ENCODE measurements around the gene BRD4.

BRD4 gene

DNA sequence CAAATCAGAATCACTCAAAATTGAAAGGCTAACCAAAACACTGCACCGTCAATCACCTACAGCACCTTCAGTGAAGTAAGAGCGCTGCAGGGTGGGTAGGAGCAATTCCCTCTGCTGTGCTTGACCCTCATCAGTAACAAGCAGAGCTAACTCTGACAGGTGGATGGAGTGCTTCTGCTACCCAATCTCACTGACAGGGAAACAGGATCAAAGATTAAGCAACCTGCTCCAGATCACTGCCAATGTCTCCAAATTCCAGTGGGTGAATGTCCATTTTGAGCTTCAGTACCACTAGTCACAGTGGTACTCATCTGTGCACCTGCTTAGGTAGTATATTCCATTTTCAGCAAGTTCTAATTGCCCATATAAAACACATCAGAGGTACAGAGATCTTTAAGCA is 25.2 kb downstream of the BRD4 start:
- no peak for DNase-seq
- H3K36me3 ChIP-seq (ENCODE audit: control insufficient read depth, insufficient read depth, low read length) = no peaks in the 10 kb centered on the region

DNA sequence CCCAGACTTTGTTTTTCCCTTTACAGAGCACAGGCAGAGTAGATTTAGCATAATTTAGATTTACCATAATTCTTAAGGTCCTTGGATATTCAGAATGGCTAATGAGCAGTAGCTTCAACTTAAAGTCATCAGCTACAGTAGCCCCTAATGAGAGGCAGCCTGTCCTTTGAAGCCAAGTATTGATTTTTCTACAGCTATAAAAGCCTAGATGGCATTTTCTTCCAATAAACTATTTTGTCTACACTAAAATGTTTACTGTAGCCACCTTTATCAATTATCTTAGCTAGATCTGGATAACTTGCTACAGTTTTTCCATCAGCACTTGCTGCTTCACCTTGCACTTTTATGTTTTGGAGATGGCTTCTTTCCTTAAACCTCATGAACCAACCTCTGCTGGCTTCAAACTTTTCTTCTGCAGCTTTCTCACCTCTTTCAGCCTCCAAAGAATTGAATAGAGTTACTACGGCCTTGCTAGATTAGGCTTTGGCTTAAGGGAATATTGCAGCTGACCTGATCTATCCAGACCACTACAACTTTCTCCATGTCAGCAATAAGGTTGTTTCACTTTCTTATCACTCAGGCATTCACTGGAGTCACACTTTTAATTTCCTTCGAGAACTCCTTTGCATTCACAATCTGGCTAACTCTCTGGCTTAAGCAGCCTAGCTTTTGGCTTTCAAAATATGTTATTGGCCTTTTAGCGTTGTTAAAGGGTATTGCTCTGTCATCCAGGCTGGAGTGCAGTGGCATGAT is 26.6 kb downstream of the BRD4 start:
- Histone ChIP-seq H4K8ac (ENCODE audit: low read depth, low read length) (no peak overlapping the region), H2BK5ac (ENCODE audit: low read length) (no peak overlapping the region), H3K4me1 (ENCODE audit: control insufficient read depth, low read depth, low read length) (peaks cover 3% of the 10 kb centered on the region), H3K23ac (ENCODE audit: low read length) (no peak overlapping the region), H3K79me1 (ENCODE audit: low read length) (peaks cover 5% of the 10 kb centered on the region), H3K56ac (ENCODE audit: low read length) (no peak overlapping the region), H2BK15ac (replicated peaks; ENCODE audit: low read depth) (no peak overlapping the region), H3K18ac (ENCODE audit: low read length) (no peak overlapping the region), H3K4me2 (ENCODE audit: low read length) (no peak overlapping the region), H3K4ac (ENCODE audit: low read depth, low read length) (no peak overlapping the region), H3K36me3 (ENCODE audit: control insufficient read depth, insufficient read depth, low read length) (no peaks in the 10 kb centered on the region), H4K5ac (ENCODE audit: low read length) (no peak overlapping the region), H3K27me3 (ENCODE audit: insufficient read depth, low read length, poor library complexity) (no peaks in the 10 kb centered on the region), H2BK120ac (ENCODE audit: low read depth, low read length) (no peak overlapping the region), H3K4me3 (ENCODE audit: low read length) (no peak overlapping the region), H3K9ac (ENCODE audit: low read length) (no peak overlapping the region), H3K27ac (ENCODE audit: low read depth, low read length) (no peak overlapping the region), H2AK5ac (ENCODE audit: low read length) (no peak overlapping the region), H3K79me2 (ENCODE audit: control insufficient read depth, insufficient read depth, low read length) (peaks cover 95% of the 10 kb centered on the region)
- WGBS (ENCODE audit: extremely low coverage, insufficient coverage, low lambda C conversion rate) = no CpG with 5 or more reads among the region's 3 CpGs
- no peak for DNase-seq

More for the DNA sequence above, 25.2 kb downstream of the BRD4 start:
- Histone ChIP-seq H3K4me1 (ENCODE audit: control insufficient read depth, low read depth, low read length) (peaks cover 3% of the 10 kb centered on the region), H3K4me2 (ENCODE audit: low read length) (no peak overlapping the region), H3K27ac (ENCODE audit: low read depth, low read length) (no peak overlapping the region), H3K27me3 (ENCODE audit: insufficient read depth, low read length, poor library complexity) (no peaks in the 10 kb centered on the region), H3K23ac (ENCODE audit: low read length) (no peak overlapping the region), H3K4ac (ENCODE audit: low read depth, low read length) (no peak overlapping the region), H2AK5ac (ENCODE audit: low read length) (no peak overlapping the region), H3K79me1 (ENCODE audit: low read length) (peaks cover 4% of the 10 kb centered on the region), H3K79me2 (ENCODE audit: control insufficient read depth, insufficient read depth, low read length) (peaks cover 96% of the 10 kb centered on the region), H4K8ac (ENCODE audit: low read depth, low read length) (no peak overlapping the region), H3K18ac (ENCODE audit: low read length) (no peak overlapping the region), H2BK15ac (replicated peaks; ENCODE audit: low read depth) (no peak overlapping the region), H2BK120ac (ENCODE audit: low read depth, low read length) (no peak overlapping the region), H3K56ac (ENCODE audit: low read length) (no peak overlapping the region), H4K5ac (ENCODE audit: low read length) (no peak overlapping the region), H2BK5ac (ENCODE audit: low read length) (no peak overlapping the region), H3K4me3 (ENCODE audit: low read length) (no peak overlapping the region), H3K9ac (ENCODE audit: low read length) (no peak overlapping the region)
- WGBS (ENCODE audit: extremely low coverage, insufficient coverage, low lambda C conversion rate) = no CpG with 5 or more reads among the region's 2 CpGs

- Histone ChIP-seq H3K56ac (ENCODE audit: low read length) (no peak overlapping the region), H3K36me3 (ENCODE audit: control insufficient read depth, insufficient read depth, low read length) (no peaks in the 10 kb centered on the region), H2BK120ac (ENCODE audit: low read depth, low read length) (no peak overlapping the region), H3K27ac (ENCODE audit: low read depth, low read length) (no peak overlapping the region), H4K8ac (ENCODE audit: low read depth, low read length) (no peak overlapping the region), H3K18ac (ENCODE audit: low read length) (no peak overlapping the region), H3K23ac (ENCODE audit: low read length) (no peak overlapping the region), H3K4ac (ENCODE audit: low read depth, low read length) (no peak overlapping the region), H2BK5ac (ENCODE audit: low read length) (no peak overlapping the region), H4K5ac (ENCODE audit: low read length) (no peak overlapping the region), H2BK15ac (replicated peaks; ENCODE audit: low read depth) (no peak overlapping the region), H3K4me2 (ENCODE audit: low read length) (no peak overlapping the region), H2AK5ac (ENCODE audit: low read length) (no peak overlapping the region), H3K4me3 (ENCODE audit: low read length) (no peak overlapping the region), H3K4me1 (ENCODE audit: control insufficient read depth, low read depth, low read length) (peaks cover 7% of the 10 kb centered on the region), H3K79me1 (ENCODE audit: low read length) (peaks cover 5% of the 10 kb centered on the region), H3K9ac (ENCODE audit: low read length) (no peak overlapping the region), H3K79me2 (ENCODE audit: control insufficient read depth, insufficient read depth, low read length) (peaks cover 96% of the 10 kb centered on the region), H3K27me3 (ENCODE audit: insufficient read depth, low read length, poor library complexity) (no peaks in the 10 kb centered on the region)
- WGBS (ENCODE audit: extremely low coverage, insufficient coverage, low lambda C conversion rate) = 100% methylated on average over 1 of the region's 10 CpGs
- DNase-seq = no peak
These were observed 28.1 kb downstream of the BRD4 start for GRCh38 chr19:15304140-15304705.

DNA sequence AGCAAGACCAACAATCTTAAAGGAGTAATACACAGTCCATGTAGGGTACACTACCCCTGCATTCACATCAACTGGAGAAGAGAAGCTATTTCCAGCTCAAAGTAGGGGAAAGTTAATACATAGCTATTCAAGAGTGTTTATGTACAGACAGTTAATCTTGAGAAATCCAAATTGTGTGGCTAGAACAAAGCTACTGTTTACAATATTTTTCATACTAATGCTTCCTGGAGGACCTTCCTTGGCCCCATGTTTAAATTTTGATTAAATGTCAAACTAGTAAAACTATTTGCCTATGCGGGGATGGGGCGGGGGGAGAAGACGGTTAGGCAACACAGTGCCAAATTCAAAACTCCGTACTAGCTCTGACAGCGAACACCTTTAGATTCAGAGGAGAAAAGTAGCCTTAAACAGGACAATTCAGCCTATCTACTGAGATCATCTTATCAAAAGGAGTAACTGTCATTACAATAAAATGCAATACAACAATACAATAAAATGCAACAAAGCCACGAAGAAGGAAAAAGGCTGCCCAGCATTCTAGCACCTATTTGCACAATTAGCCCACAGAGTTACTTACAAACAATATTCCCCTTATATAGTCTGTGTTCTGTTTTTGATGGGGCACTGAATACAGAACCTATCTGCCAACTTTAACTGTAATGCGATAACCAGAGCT is 29.1 kb downstream of the BRD4 start:
- H3K4me2 ChIP-seq (ENCODE audit: low read length) = no peak overlapping the region

DNA sequence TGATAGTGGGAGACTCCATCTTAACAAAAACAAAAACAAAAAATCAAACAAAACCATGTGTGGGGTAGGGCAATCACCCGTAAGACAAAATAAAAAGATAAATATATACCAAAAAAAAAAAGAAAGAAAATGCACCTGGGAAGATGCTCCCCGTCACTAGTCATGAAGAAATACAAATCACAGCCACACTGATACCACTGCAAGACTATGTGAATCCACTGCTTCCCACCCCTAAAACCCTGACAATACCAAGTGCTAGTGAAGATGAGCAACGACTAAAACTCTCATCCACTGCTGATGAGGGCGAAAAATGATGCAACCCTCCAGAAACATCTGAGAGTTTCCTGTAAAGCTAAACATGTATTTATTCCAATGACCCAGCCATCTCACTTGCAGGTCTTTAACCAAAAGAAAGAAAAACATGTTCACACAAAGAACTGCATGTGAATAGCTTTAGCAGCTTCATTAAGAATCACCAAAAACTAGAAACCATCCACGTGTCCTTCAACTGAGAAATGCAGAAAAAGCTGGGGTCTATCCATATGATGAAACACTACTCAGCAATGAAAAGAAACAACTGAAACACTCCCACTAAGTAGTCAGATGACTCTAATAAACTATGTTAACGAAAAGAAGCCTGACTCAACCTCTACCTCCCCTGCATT is 31.7 kb downstream of the BRD4 start:
- no peak overlapping the region for H3K56ac ChIP-seq (ENCODE audit: low read length)
- peaks cover 6% of the 10 kb centered on the region for H3K79me1 ChIP-seq (ENCODE audit: low read length)
- H4K8ac ChIP-seq (ENCODE audit: low read depth, low read length) = no peak overlapping the region
- no peak overlapping the region for H3K18ac ChIP-seq (ENCODE audit: low read length)
- no peak overlapping the region for H3K9ac ChIP-seq (ENCODE audit: low read length)
- peaks cover 96% of the 10 kb centered on the region for H3K79me2 ChIP-seq (ENCODE audit: control insufficient read depth, insufficient read depth, low read length)
- no peak overlapping the region for H3K4me2 ChIP-seq (ENCODE audit: low read length)
- no peaks in the 10 kb centered on the region for H3K36me3 ChIP-seq (ENCODE audit: control insufficient read depth, insufficient read depth, low read length)
- no peak overlapping the region for H3K4ac ChIP-seq (ENCODE audit: low read depth, low read length)
- no peak overlapping the region for H3K27ac ChIP-seq (ENCODE audit: low read depth, low read length)
- peaks cover 14% of the 10 kb centered on the region for H3K4me1 ChIP-seq (ENCODE audit: control insufficient read depth, low read depth, low read length)
- H3K23ac ChIP-seq (ENCODE audit: low read length) = no peak overlapping the region
- H2BK15ac ChIP-seq (replicated peaks; ENCODE audit: low read depth) = no peak overlapping the region
- no peak overlapping the region for H4K5ac ChIP-seq (ENCODE audit: low read length)
- no peak overlapping the region for H3K4me3 ChIP-seq (ENCODE audit: low read length)
- no CpG with 5 or more reads among the region's 6 CpGs for WGBS (ENCODE audit: extremely low coverage, insufficient coverage, low lambda C conversion rate)
- H2BK5ac ChIP-seq (ENCODE audit: low read length) = no peak overlapping the region
- no peak overlapping the region for H2AK5ac ChIP-seq (ENCODE audit: low read length)
- H3K27me3 ChIP-seq (ENCODE audit: insufficient read depth, low read length, poor library complexity) = no peaks in the 10 kb centered on the region
- DNase-seq = peak; percentile 79
- H2BK120ac ChIP-seq (ENCODE audit: low read depth, low read length) = no peak overlapping the region

More for the DNA sequence above, 29.1 kb downstream of the BRD4 start:
- H3K79me2 ChIP-seq (ENCODE audit: control insufficient read depth, insufficient read depth, low read length) = peaks cover 96% of the 10 kb centered on the region
- H3K18ac ChIP-seq (ENCODE audit: low read length) = no peak overlapping the region
- H2AK5ac ChIP-seq (ENCODE audit: low read length) = no peak overlapping the region
- no peak overlapping the region for H4K8ac ChIP-seq (ENCODE audit: low read depth, low read length)
- H3K56ac ChIP-seq (ENCODE audit: low read length) = no peak overlapping the region
- H2BK5ac ChIP-seq (ENCODE audit: low read length) = no peak overlapping the region
- H4K5ac ChIP-seq (ENCODE audit: low read length) = no peak overlapping the region
- no peak for DNase-seq
- no peak overlapping the region for H3K4ac ChIP-seq (ENCODE audit: low read depth, low read length)
- H2BK120ac ChIP-seq (ENCODE audit: low read depth, low read length) = no peak overlapping the region
- H3K36me3 ChIP-seq (ENCODE audit: control insufficient read depth, insufficient read depth, low read length) = no peaks in the 10 kb centered on the region
- H3K27me3 ChIP-seq (ENCODE audit: insufficient read depth, low read length, poor library complexity) = no peaks in the 10 kb centered on the region
- no CpG with 5 or more reads among the region's 7 CpGs for WGBS (ENCODE audit: extremely low coverage, insufficient coverage, low lambda C conversion rate)
- H3K9ac ChIP-seq (ENCODE audit: low read length) = no peak overlapping the region
- H2BK15ac ChIP-seq (replicated peaks; ENCODE audit: low read depth) = no peak overlapping the region
- no peak overlapping the region for H3K23ac ChIP-seq (ENCODE audit: low read length)
- H3K27ac ChIP-seq (ENCODE audit: low read depth, low read length) = no peak overlapping the region
- no peak overlapping the region for H3K4me3 ChIP-seq (ENCODE audit: low read length)
- H3K79me1 ChIP-seq (ENCODE audit: low read length) = peaks cover 5% of the 10 kb centered on the region
- H3K4me1 ChIP-seq (ENCODE audit: control insufficient read depth, low read depth, low read length) = peaks cover 12% of the 10 kb centered on the region
